Rectal smooth muscle tissue (tissue), 1 donor: ENCODE measurements around the gene EFCAB6.

Experiments used
- H3K27ac ChIP-seq: one replicate; pipeline ENCODE4 v1.7.0; 2013; ENCODE audit warnings: low read depth, low read length, inconsistent platforms
- H3K27me3 ChIP-seq: one replicate; pipeline ENCODE4 v1.7.0; 2013; ENCODE audit warnings: low read length; ENCODE audit not compliant: control insufficient read depth, insufficient read depth
- H3K36me3 ChIP-seq: one replicate; pipeline ENCODE4 v1.7.0; 2013; ENCODE audit warnings: low read length; ENCODE audit not compliant: control insufficient read depth, insufficient read depth
- H3K4me1 ChIP-seq: one replicate; pipeline ENCODE4 v1.7.0; 2013; ENCODE audit warnings: low read length; ENCODE audit not compliant: control insufficient read depth, insufficient read depth
- H3K4me3 ChIP-seq: one replicate; pipeline ENCODE4 v1.7.0; 2013; ENCODE audit warnings: low read length
- H3K9ac ChIP-seq: one replicate; pipeline ENCODE4 v1.7.0; 2013; ENCODE audit warnings: low read length

The EFCAB6 gene

GRCh38 chr22:43488937-43489336 is 323.2 kb downstream of the EFCAB6 start:
- no peaks in the 10 kb centered on the region for H3K36me3 ChIP-seq
- H3K4me1 ChIP-seq: no peaks in the 10 kb centered on the region
- H3K27ac ChIP-seq: no peak overlapping the region
- H3K27me3 ChIP-seq: no peaks in the 10 kb centered on the region
- no peak overlapping the region for H3K9ac ChIP-seq
- H3K4me3 ChIP-seq: no peak overlapping the region

GRCh38 chr22:43488031-43488866 is 323.9 kb downstream of the EFCAB6 start:
- Histone ChIP-seq H3K27me3 (no peaks in the 10 kb centered on the region), H3K9ac (no peak overlapping the region), H3K36me3 (no peaks in the 10 kb centered on the region), H3K4me3 (no peak overlapping the region), H3K27ac (no peak overlapping the region), H3K4me1 (no peaks in the 10 kb centered on the region)

DNA sequence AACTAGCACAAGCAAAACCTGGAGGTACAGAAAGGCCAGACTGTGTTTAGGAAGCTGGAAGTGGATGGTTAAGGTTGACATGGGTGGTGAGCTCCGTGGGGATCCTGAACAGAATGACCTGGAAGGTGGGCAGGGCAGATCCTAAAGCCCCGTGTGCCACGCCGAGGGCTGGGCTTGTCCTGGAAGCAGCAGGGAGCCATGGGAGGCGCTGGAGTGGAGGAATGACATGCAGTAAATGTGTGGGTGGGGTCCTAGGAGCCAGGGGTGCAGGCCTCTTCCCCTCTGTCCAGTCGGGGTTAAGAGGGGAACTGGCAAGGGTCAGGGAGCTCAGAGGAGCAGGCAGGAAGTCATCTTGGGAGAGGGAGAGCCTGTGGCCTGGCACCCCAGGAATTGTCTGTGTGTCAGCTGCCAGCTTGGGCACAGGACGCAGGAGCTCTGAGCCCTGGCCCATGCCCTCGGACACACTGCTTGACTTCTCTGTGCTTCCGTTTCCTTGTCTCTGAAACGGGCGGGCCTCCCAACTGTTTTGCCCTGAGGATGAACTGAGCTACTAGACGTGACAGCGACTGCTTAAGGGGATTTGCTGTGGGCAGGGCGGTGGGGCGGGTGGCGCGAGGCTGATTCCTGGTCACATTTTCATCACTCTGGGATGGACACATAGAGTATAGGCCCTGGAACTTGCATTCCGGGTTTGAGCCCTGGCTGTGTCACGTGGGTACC is 324.6 kb downstream of the EFCAB6 start:
- no peak overlapping the region for H3K4me3 ChIP-seq
- no peak overlapping the region for H3K27ac ChIP-seq
- H3K4me1 ChIP-seq: no peaks in the 10 kb centered on the region
- no peak overlapping the region for H3K9ac ChIP-seq
- H3K36me3 ChIP-seq: no peaks in the 10 kb centered on the region
- H3K27me3 ChIP-seq: no peaks in the 10 kb centered on the region

GRCh38 chr22:43485502-43486089 is 326.5 kb downstream of the EFCAB6 start:
- no peak overlapping the region for H3K9ac ChIP-seq
- H3K4me3 ChIP-seq: no peak overlapping the region
- H3K4me1 ChIP-seq: no peaks in the 10 kb centered on the region
- no peaks in the 10 kb centered on the region for H3K27me3 ChIP-seq
- no peak overlapping the region for H3K27ac ChIP-seq
- H3K36me3 ChIP-seq: no peaks in the 10 kb centered on the region

DNA sequence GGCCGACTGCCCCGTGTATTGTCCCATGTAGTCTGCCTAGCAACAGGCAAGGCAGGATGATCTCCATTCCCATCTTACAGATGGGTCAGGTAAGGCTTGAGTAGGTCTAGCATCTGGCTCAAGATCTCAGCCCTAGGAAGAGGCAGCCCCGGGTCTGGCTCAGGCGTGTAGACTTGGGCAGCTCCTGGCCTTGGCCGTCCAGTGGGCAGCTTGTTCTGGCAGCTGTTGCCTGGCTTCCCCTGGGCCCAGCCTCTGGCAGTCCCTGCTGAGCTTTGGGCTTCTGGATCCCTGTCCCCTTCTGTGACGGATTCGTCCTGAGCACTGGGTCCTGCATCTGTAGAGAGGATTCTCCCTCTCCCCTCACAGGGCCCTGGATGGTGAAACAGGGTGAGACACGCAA is 327.9 kb downstream of the EFCAB6 start:
- Histone ChIP-seq H3K4me3 (no peak overlapping the region), H3K36me3 (no peaks in the 10 kb centered on the region), H3K27ac (no peak overlapping the region), H3K27me3 (no peaks in the 10 kb centered on the region), H3K4me1 (no peaks in the 10 kb centered on the region), H3K9ac (no peak overlapping the region)

DNA sequence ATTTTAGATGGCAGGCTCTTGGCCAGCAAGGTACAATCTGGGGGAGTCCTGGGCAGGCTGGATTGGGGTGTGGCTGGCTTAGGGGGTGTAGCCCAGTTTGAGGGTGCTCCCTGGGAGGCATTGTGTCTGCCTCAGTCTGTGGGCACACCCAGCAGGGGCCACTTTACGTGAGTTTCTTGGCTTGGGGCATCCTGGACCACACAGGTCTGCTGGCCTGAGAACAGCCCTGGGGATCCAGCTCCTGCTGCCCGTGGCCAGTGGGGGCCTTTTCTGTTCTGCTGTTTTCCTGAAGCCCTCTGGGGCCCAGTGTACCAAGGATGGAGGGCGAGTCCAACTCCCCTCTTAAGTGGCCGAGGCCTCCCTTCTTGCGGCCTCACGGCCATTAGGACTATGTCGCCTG is 328.4 kb downstream of the EFCAB6 start:
- Histone ChIP-seq H3K4me1 (no peaks in the 10 kb centered on the region), H3K27ac (no peak overlapping the region), H3K36me3 (no peaks in the 10 kb centered on the region), H3K4me3 (no peak overlapping the region), H3K9ac (no peak overlapping the region), H3K27me3 (no peaks in the 10 kb centered on the region)

DNA sequence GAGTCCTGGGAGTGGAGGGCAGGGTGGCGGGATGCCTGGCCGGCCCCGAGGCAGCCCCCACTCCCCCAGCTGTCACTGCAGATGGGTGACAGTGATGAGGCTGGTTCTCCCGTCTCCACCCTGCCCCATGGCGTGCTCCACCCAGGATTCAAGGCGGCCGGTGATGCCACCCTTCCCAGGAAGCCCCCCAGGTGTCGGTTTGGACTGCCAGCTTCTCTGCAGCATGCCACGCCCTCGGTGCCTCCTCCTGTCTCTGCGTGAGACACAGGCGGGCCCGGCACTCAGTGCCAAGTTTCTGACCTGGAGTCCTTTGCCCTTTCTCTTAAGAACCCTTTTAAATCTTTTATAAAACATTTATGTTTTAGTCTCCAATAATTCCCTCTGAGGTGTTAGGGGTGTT is 328.8 kb downstream of the EFCAB6 start:
- H3K36me3 ChIP-seq: no peaks in the 10 kb centered on the region
- H3K4me1 ChIP-seq: no peaks in the 10 kb centered on the region
- no peaks in the 10 kb centered on the region for H3K27me3 ChIP-seq
- no peak overlapping the region for H3K4me3 ChIP-seq
- no peak overlapping the region for H3K27ac ChIP-seq
- no peak overlapping the region for H3K9ac ChIP-seq

GRCh38 chr22:43482318-43482625 is 329.8 kb downstream of the EFCAB6 start:
- H3K36me3 ChIP-seq: no peaks in the 10 kb centered on the region
- H3K27me3 ChIP-seq: no peaks in the 10 kb centered on the region
- H3K9ac ChIP-seq: no peak overlapping the region

DNA sequence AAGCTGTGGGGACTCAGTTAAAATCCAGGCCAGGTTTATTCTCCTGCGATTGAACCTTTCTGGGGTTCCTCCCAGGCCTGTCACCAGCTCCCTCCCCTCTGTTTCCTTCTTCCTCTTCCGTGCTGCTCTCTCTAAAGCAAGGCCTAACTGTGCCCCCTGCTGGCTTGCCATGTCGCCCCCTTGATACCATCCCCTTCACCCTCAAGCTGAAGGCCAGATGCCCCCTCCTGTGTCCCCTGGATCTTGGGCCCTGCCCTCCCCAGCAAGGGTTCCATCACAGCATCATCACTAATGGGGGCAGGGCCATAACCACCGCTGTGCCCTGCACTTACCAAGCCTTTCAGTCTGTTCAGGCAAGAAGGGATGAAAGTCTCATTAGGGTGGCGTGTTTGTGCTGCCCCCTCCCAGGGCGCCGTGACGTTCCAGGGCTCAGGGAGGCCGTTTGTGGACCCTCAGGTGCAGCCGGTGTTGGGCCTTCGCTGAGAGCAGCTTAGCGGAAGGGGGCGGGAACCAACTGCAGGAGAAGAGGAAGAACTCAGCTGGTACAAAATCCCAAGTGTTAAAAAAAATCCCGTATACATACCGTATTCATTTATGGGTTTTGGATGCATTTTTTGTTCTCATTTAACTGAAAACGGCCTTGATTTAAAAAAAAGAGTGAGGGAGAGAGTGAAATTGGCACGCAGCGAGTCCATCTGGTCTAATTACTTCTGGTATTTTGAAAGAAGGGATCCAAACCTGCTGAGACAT is 330.4 kb downstream of the EFCAB6 start:
- no peaks in the 10 kb centered on the region for H3K36me3 ChIP-seq
- H3K27ac ChIP-seq: no peak overlapping the region
- H3K4me3 ChIP-seq: no peak overlapping the region
- H3K27me3 ChIP-seq: no peaks in the 10 kb centered on the region
- H3K9ac ChIP-seq: no peak overlapping the region
- H3K4me1 ChIP-seq: no peaks in the 10 kb centered on the region

More at GRCh38 chr22:43482318-43482625, 329.8 kb downstream of the EFCAB6 start:
- Histone ChIP-seq H3K4me3 (no peak overlapping the region), H3K27ac (no peak overlapping the region), H3K4me1 (no peaks in the 10 kb centered on the region)

DNA sequence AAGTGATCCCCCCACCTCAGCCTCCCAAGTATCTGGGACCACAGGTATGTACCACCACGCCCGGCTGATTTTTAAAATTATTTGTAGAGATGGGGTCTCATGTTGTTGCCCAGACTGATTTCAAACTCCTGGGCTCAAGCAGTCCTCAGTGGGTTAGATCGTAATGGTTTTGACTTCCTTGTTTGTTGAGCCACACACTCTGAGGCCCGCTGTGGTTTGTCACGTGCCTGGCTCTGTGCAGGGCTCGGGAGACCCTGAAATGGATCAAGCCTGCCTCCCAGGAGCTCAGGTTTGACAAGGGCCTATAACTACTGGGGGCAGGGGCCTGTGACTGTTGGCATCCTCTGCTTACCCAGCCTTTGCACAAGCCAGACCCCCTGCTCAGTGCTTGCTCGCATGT is 332.1 kb downstream of the EFCAB6 start:
- Histone ChIP-seq H3K36me3 (no peaks in the 10 kb centered on the region), H3K4me3 (no peak overlapping the region), H3K4me1 (no peaks in the 10 kb centered on the region), H3K27ac (no peak overlapping the region), H3K9ac (no peak overlapping the region), H3K27me3 (no peaks in the 10 kb centered on the region)

DNA sequence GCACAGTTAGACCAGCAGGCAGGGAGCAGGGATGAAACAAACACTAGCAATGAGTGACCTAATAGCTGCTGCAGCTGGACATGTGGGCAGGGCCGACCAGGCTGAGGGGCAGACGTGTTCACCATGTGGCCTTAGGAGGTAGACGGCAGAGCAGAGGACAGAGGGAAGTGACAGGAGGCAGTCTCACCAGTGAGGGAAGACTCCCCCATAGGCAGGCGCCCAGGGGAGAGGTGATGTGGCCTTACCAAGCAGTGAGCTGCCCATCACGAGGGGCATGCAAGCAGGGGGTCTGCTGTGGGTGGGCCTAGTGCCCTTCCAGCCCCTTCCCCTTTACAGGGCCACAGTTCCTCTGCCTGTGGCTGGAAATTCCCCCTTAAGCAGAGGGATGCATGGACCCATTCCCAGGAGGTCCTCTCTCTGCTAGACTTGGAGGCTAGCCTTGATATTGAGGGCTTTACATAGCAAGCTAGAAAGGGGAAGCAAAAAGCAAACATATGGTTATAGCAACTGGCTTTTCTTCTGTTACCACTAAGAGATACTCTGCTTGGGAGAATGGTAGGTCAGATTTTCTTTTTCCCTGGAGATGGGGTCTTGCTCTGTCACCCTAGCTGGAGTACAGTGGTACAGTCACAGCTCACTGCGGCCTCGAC is 332.7 kb downstream of the EFCAB6 start:
- Histone ChIP-seq H3K27ac (no peak overlapping the region), H3K4me1 (no peaks in the 10 kb centered on the region)

More for the DNA sequence above, 332.7 kb downstream of the EFCAB6 start:
- Histone ChIP-seq H3K9ac (no peak overlapping the region), H3K36me3 (no peaks in the 10 kb centered on the region), H3K4me3 (no peak overlapping the region), H3K27me3 (no peaks in the 10 kb centered on the region)
